Spleen (tissue), 11 donors: ENCODE results near the gene EHD4. TPM values are rescaled to one million over a fixed set of nuclear protein-coding genes. Genes with fewer than 3 reads are reported as not detected.

ENCODE experiments used
- DNase-seq: peaks from one replicate; pipeline ENCODE4 v3.0.0-alpha.2; 2020
- H3K27ac ChIP-seq, 8 donors: fragments of 200-600 bp; sonication (generic) in 7 of 8; 1 replicate in 4 of 8; 2 replicates in 4 of 8; pipeline versions ENCODE4 v1.5.0 to v1.8.0; 2016 to 2021; ENCODE audit warnings: inconsistent platforms in 4 of 8, mild to moderate bottlenecking in 4 of 8, moderate library complexity in 1 of 8
- H3K27me3 ChIP-seq, 7 donors: fragments of 200-600 bp; sonication (generic) in 6 of 7; replicated peaks in 1 of 7; 1 replicate in 4 of 7; 2 replicates in 3 of 7; pipeline versions ENCODE4 v1.5.0 to v1.8.0; 2016 to 2021; ENCODE audit warnings: inconsistent platforms in 3 of 7, mild to moderate bottlenecking in 1 of 7
- H3K36me3 ChIP-seq, 6 donors: fragments of 200-600 bp; sonication (generic) in 5 of 6; 1 replicate in 4 of 6; 2 replicates in 2 of 6; pipeline versions ENCODE4 v1.5.0 to v1.8.0; 2016 to 2021; ENCODE audit warnings: inconsistent platforms in 2 of 6
- H3K4me1 ChIP-seq, 6 donors: fragments of 200-600 bp; sonication (generic) in 5 of 6; 1 replicate in 3 of 6; 2 replicates in 3 of 6; pipeline versions ENCODE4 v1.5.0 to v1.8.0; 2016 to 2021; ENCODE audit warnings: inconsistent platforms in 3 of 6
- H3K4me3 ChIP-seq, 8 donors: fragments of 200-600 bp; sonication (generic) in 7 of 8; 1 replicate in 4 of 8; 2 replicates in 4 of 8; pipeline versions ENCODE4 v1.5.0 to v1.8.0; 2016 to 2021; ENCODE audit warnings: inconsistent platforms in 4 of 8, mild to moderate bottlenecking in 4 of 8, moderate library complexity in 2 of 8
- H3K9me3 ChIP-seq, 8 donors: fragments of 200-600 bp; sonication (generic) in 7 of 8; 1 replicate in 4 of 8; 2 replicates in 4 of 8; pipeline versions ENCODE4 v1.5.0 to v1.8.0; 2016 to 2021; ENCODE audit warnings: inconsistent platforms in 4 of 8
- POLR2A ChIP-seq, 3 donors: fragments of 450-650 bp; IDR thresholded peaks; one replicate each; pipeline ENCODE4 v1.5.1; 2017; ENCODE audit warnings: antibody characterized with exemption in 3 of 3, mild to moderate bottlenecking in 1 of 3
- POLR2AphosphoS5 ChIP-seq, 3 donors: sonication (generic); formaldehyde crosslinking; IDR thresholded peaks; one replicate each; pipeline ENCODE4 v1.5.1; 2017; ENCODE audit warnings: antibody characterized with exemption in 3 of 3
- WGBS, 5 donors: extraction: QIAGEN DNeasy Blood & Tissue Kit in 3 of 5; methylation state at CpG; one replicate each; pipeline versions ENCODE4 v1.1.5 to v1.1.7; 2013 to 2018; 5-methylcytosine and 5-hydroxymethylcytosine counted together
- intact Hi-C: fragments of 100-400 bp; cut with DNase I; formaldehyde crosslinking; loops from one replicate; pipeline ENCODE4 v1.15.0; 2023; ENCODE audit warnings: low total_unique reads
- polyA plus RNA-seq, 3 donors: library from polyadenylated mRNA; stranded (reverse); fragments of 200-250 nt; gene quantifications; one replicate each; pipeline ENCODE4 v1.2.1, GENCODE V29; 2013
- total RNA-seq, 7 donors: library from RNA; depleted of rRNA in 3 of 7; stranded (reverse); fragments of >200 nt in 3 of 7; fragmentation: NEBNext Ultra II Directional in 4 of 7; extraction: Animal tissue kit (Norgen Biotek cat#: 25700) in 4 of 7; gene quantifications; one replicate each; pipeline versions ENCODE4 v1.1.0 to v1.2.1, GENCODE V29; 2016 to 2021
- TF ChIP-seq, protein P1 (sequence below), 11 experiments: fragments of 200-600 bp in 7 of 11; fragments of 450-650 bp in 4 of 11; sonication (generic) in 4 of 11; IDR thresholded peaks in 8 of 11; conservative IDR thresholded peaks in 3 of 11; 1 replicate in 7 of 11; 2 replicates in 4 of 11; pipeline versions ENCODE4 v1.4.0 to v1.8.0; 2016 to 2021; ENCODE audit warnings: antibody characterized with exemption in 11 of 11, inconsistent platforms in 4 of 11, mild to moderate bottlenecking in 1 of 11
- donor health status: healthy with polysubstance abuse.
- donor health status: DM: no; HTN: no; CAD: no; lungs with moderate emphysema.
- donor health status: DM: no; HTN: no; CAD: no.
- donor health status: Bipolar disorder and iron deficiency.
- donor health status: healthy.
- donor health status: DM: no; HTN: no; CAD: no.
- donor health status: DM: yes; HTN: yes; CAD: no.

The EHD4 gene
- total and polyA plus RNA-seq, 10 donors: 5.5 to 33.2 (median 21.7) TPM

- intact Hi-C loops: loop anchor here (5.0 kb wide), 1 partner anchor 68 kb away; no protein-coding TSS in a partner anchor
- 20 to 32% (median 22%) methylated on average over 5 to 9 of the region's 9 CpGs for WGBS, 5 donors
- peak; percentile 95 for DNase-seq
- no peaks in the 10 kb centered on the region for H3K9me3 ChIP-seq
- no peak overlapping the region for H3K27ac ChIP-seq
- TF ChIP-seq POLR2AphosphoS5 (IDR thresholded peaks at IDR 0.05): no peak
- TF ChIP-seq, protein P1, sequence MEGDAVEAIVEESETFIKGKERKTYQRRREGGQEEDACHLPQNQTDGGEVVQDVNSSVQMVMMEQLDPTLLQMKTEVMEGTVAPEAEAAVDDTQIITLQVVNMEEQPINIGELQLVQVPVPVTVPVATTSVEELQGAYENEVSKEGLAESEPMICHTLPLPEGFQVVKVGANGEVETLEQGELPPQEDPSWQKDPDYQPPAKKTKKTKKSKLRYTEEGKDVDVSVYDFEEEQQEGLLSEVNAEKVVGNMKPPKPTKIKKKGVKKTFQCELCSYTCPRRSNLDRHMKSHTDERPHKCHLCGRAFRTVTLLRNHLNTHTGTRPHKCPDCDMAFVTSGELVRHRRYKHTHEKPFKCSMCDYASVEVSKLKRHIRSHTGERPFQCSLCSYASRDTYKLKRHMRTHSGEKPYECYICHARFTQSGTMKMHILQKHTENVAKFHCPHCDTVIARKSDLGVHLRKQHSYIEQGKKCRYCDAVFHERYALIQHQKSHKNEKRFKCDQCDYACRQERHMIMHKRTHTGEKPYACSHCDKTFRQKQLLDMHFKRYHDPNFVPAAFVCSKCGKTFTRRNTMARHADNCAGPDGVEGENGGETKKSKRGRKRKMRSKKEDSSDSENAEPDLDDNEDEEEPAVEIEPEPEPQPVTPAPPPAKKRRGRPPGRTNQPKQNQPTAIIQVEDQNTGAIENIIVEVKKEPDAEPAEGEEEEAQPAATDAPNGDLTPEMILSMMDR (IDR thresholded peaks at IDR 0.05 in 8 of 11, conservative IDR thresholded peaks at IDR 0.05 in 3 of 11): peak; percentile 92 to 100 (median 98)
- no peak overlapping the region for H3K4me3 ChIP-seq
- H3K27me3 ChIP-seq: peaks cover 0 to 20% (median 5%) of the 10 kb centered on the region in 7 donors
- peaks cover 0 to 3% (median 0%) of the 10 kb centered on the region in 6 donors for H3K4me1 ChIP-seq
- H3K36me3 ChIP-seq: no peaks in the 10 kb centered on the region
These were observed 17.4 kb upstream of the EHD4 start for GRCh38 chr15:41989573-41990242.

DNA sequence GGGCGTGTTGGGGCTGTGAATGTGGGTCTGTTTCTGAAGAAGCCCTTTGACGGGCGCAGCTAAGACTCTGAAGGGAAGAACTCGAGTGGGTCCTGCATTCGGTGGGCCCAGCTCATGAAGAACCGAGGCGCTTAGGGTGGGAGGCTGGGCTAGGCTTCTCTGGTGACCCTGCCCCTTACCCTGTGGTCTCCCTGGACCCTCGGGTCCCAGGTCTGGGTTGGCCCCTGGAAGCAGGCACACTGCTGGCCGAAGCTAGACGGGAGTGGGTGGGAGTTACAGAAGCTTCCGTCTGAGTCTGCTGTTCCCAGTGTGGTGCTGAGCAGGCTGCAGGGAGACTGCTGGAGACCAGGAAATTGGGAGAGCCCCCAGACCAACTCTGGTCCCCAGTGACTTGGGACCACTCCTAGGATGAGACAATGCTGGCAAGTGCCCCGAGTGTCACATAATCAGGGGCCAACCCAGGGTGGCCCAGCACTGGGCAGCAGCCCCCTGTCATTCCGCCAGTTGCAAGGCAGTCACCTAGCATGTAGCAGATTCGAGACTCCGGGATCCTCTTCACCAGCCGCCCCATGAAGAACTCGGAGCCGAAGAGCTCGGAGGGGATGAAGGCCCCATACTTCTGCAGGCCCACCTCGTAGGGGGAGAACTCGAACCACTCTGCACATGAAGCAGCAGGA lies 16.7 kb upstream of the EHD4 start:
- intact Hi-C loops: no loop called here
- Histone ChIP-seq H3K36me3 (no peaks in the 10 kb centered on the region), H3K4me3 (no peak overlapping the region), H3K27ac (no peak overlapping the region), H3K27me3 (peaks cover 0 to 20% (median 5%) of the 10 kb centered on the region in 7 donors), H3K9me3 (no peaks in the 10 kb centered on the region), H3K4me1 (peaks cover 0 to 3% (median 0%) of the 10 kb centered on the region in 6 donors)
- DNase-seq: no peak
- TF ChIP-seq POLR2AphosphoS5 (IDR thresholded peaks at IDR 0.05) (no peak), POLR2A (IDR thresholded peaks at IDR 0.05) (no peak)
- TF ChIP-seq, protein P1 (IDR thresholded peaks at IDR 0.05 in 8 of 11, conservative IDR thresholded peaks at IDR 0.05 in 3 of 11): no peak
- 68 to 80% (median 75%) methylated on average over 12 to 21 of the region's 21 CpGs for WGBS, 5 donors

- intact Hi-C loops: no loop called here
- Histone ChIP-seq H3K4me1 (peaks cover 0 to 3% (median 0%) of the 10 kb centered on the region in 6 donors), H3K9me3 (no peaks in the 10 kb centered on the region), H3K27me3 (peaks cover 0 to 20% (median 5%) of the 10 kb centered on the region in 7 donors), H3K4me3 (no peak overlapping the region), H3K36me3 (no peaks in the 10 kb centered on the region), H3K27ac (no peak overlapping the region)
- WGBS, 5 donors: 91 to 96% (median 93%) methylated on average over 7 to 11 of the region's 11 CpGs
- TF ChIP-seq POLR2A (IDR thresholded peaks at IDR 0.05): no peak
- no peak for TF ChIP-seq POLR2AphosphoS5 (IDR thresholded peaks at IDR 0.05)
- TF ChIP-seq, protein P1 (IDR thresholded peaks at IDR 0.05 in 8 of 11, conservative IDR thresholded peaks at IDR 0.05 in 3 of 11): no peak
- peak; percentile 37 for DNase-seq
These were observed 15.5 kb upstream of the EHD4 start for GRCh38 chr15:41987925-41988275.

GRCh38 chr15:41987246-41987924 lies 15.0 kb upstream of the EHD4 start:
- peak; percentile 50 for DNase-seq
- Histone ChIP-seq H3K9me3 (no peaks in the 10 kb centered on the region), H3K36me3 (no peaks in the 10 kb centered on the region), H3K27ac (no peak overlapping the region), H3K4me3 (no peak overlapping the region), H3K4me1 (peaks cover 0 to 3% (median 0%) of the 10 kb centered on the region in 6 donors), H3K27me3 (peaks cover 0 to 20% (median 5%) of the 10 kb centered on the region in 7 donors)
- WGBS, 5 donors: 70 to 83% (median 74%) methylated on average over 17 of the region's 17 CpGs
- TF ChIP-seq POLR2A (IDR thresholded peaks at IDR 0.05) (no peak), POLR2AphosphoS5 (IDR thresholded peaks at IDR 0.05) (no peak)
- TF ChIP-seq, protein P1 (IDR thresholded peaks at IDR 0.05 in 8 of 11, conservative IDR thresholded peaks at IDR 0.05 in 3 of 11): no peak
- intact Hi-C loops: no loop called here
